GM18526 (cell line): ENCODE data around the gene PLXDC2.

Experiments
- POLR2A ChIP-seq: IDR thresholded peaks from 3 replicates; pipeline ENCODE4 v1.6.1; 2011; ENCODE audit not compliant: insufficient read length; ENCODE audit errors: extremely low read depth

The PLXDC2 gene

DNA sequence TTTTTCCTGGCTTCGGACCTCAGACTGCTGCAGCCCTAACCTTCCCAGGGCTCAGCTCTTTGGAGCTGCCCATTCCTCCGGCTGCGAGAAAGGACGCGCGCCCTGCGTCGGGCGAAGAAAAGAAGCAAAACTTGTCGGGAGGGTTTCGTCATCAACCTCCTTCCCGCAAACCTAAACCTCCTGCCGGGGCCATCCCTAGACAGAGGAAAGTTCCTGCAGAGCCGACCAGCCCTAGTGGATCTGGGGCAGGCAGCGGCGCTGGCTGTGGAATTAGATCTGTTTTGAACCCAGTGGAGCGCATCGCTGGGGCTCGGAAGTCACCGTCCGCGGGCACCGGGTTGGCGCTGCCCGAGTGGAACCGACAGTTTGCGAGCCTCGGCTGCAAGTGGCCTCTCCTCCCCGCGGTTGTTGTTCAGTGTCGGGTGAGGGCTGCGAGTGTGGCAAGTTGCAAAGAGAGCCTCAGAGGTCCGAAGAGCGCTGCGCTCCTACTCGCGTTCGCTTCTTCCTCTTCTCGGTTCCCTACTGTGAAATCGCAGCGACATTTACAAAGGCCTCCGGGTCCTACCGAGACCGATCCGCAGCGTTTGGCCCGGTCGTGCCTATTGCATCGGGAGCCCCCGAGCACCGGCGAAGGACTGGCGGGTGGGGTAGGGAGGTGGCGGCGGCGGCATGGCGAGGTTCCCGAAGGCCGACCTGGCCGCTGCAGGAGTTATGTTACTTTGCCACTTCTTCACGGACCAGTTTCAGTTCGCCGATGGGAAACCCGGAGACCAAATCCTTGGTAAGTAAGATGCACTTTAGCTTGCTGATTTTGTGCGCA, at the start of gene PLXDC2:
PLXDC2 (plus strand) TSS at position 22 of the 820 bp plus-strand sequence.
- TF ChIP-seq POLR2A, result no peak

DNA sequence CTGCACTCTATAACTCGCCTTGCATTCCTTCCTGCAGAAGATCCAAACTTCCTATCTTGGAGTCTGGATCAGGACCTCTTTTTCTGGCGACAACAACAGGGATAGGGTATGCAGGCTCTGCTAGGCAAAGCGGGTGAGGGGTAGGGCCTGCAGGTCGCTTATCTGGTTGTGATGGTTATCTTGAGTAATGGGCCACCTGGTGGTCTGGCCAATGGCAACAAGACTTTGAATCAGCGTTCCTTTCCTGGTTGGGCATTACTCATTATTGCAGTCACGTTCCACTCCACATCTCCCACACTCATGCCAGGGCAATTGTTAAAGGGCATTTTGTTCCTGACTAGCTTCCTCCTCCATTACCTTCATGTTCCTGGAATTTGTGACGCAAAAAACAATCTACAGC, 48.4 kb upstream of the PLXDC2 start:
- no peak for TF ChIP-seq POLR2A

DNA sequence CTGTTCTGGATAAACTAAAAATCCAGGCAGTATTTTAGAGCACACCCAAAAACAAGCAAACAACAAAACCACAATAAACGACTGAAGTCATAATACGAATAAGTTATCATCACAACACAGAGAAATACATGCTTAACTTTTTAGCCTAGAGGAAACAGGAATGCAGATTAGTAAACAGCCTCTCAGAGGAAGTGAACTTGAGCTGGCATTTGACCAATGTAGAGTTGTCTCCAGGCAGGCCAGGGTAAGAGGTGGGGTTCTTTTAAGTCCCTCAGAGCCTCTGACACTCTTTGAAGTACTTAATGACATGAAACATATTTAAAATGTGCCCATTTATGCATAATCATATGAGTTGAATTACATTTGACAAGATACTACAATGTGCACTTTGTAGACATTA, 43.3 kb upstream of the PLXDC2 start:
- no peak for TF ChIP-seq POLR2A

DNA sequence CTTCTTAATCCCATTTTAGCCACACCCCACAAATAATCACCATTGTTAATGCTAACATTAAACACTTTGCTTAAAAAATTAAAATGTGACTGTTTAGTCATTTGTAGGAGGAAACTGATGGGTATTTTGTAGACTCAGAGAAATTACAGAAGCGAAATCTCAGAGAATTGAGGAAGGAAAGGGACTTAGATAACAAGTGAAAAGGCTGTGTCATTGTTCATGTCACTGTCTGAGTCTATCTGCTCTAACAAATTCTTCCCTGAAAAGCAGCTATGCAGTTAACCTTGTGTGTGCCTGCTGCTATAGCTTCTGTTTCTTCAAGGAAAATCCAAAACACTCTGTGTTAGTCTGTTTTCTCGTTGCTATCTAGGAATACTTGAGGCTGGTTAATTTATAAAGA, 40.9 kb upstream of the PLXDC2 start:
- no peak for TF ChIP-seq POLR2A

DNA sequence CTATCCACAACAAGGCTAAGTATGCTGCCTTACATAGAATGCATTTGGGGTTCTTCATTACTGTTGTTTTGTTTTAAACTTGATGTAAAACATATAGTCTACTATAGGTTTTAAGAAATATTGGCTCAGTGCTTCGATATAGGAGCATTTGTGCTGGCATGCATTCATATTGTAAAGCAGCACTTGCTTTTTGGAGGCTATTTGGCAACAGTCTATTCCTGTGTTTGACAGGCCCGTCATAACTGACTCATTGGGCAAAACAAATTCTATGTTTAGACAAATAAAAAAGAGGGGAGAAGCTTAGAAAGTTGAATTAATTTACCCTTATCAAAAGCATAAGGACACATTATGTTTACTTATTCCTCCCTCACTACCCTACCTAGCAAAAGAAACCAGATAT, 38.4 kb upstream of the PLXDC2 start:
- TF ChIP-seq POLR2A, result no peak

DNA sequence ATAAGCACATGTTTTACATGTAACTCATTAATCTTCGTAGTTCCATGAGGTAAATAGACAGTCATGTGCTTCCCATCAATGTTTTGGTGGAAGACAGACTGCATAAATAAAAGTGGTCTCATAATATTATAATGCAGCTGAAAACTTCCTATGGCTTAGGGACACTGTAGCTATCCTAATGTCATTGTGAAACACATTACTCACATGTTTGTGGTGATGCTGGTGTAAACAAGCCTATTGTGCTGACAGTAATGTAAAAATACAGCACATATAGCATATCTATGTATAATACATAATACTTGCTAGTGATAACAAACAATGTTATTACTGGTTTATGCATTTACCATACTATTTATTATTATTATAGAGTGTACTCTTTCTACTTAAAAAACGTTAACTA, 37.2 kb upstream of the PLXDC2 start:
- TF ChIP-seq POLR2A, result no peak

DNA sequence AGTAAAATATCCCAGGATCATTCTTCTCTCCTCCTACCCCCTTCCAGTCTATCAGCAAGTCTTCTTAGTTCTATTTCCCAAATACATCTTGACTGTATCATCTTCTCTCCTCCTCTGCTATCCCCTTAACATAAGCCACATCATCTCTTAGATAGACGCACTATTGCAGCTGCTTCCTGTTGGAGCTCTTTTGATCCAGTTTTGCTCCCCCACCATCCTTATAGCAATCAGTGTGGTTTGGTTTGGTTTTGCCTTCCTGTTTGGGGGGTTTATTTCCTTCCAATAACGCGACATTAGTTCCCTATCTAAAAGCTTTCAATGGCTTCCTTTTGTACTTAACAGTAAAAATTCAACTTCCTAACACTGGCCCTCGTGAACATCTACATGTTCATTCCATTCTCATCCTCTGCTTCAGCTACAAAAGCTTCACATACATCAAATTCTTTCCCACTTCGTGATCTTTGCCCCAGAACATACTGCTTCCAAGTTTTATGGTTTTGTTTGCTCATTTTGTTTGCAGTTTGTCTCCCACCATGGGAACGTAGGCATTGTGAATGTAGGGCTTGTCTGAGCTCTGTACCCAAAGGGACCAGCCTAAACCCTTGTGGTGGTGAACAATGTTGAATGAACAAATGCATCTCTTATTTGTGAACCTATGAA, 33.7 kb upstream of the PLXDC2 start:
- no peak for TF ChIP-seq POLR2A

DNA sequence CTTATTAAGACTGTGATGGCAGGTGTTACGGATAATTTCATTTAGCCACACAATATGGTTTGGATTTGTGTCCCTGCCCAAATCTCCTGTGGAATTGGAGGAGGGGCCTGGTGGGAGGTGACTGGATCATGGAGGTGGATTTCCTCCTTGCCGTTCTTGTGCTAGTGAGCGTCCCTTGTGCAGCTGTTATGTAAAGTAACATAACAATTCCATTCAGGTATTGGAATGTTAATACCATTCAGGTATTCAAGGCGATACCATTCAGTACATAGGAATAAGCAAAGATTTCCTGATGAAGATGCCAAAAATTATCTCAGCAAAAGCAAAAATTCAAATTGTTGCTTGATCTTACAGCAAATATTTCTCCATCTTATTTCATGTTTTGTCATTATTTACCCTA, 32.5 kb upstream of the PLXDC2 start:
- TF ChIP-seq POLR2A, result no peak

DNA sequence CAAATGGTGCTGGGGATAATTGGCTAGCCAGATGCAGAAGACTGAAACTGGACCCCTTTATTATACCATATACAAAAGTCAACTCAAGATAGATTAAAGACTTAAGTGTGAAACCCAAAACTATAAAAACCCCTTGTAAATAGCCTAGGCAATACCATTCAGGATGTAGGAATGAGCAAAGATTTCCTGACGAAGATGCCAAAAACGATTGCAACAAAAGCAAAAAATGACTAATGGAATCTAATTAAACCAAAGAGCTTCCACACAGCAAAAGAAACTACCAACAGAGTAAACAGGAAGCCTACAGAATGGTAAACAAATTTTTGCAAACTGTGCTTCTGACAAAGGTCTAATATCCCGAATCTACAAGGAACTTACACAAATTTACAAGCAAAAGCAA, 30.9 kb upstream of the PLXDC2 start:
- TF ChIP-seq POLR2A, result no peak

DNA sequence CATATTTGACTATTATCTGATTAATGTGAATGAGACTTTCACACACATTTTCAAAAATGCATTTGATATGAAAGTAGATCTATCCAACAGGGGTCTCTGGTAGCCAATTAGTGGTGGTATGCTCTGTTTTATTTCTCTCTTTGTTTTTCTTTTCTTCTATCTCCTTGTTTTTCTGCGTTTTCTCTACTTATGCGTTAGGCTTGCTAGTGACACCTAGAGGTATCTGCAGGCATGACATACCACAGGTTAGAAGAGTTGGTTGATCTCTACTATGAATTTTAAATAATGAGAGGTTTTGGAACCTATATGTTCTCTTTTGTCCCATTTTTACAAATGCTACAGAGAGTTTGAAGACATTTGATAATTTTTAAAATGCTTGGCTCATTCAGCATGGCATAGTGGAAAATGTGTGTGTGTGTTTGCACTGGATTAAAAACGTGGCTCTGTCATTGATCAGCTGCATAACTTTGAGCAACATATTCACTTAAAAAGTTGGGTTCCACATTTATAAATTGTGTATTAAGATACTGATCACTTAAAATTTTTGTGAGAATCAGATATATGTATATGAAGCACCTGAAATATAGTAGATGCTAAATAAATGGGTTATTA, 28.1 kb upstream of the PLXDC2 start:
- TF ChIP-seq POLR2A, result no peak

DNA sequence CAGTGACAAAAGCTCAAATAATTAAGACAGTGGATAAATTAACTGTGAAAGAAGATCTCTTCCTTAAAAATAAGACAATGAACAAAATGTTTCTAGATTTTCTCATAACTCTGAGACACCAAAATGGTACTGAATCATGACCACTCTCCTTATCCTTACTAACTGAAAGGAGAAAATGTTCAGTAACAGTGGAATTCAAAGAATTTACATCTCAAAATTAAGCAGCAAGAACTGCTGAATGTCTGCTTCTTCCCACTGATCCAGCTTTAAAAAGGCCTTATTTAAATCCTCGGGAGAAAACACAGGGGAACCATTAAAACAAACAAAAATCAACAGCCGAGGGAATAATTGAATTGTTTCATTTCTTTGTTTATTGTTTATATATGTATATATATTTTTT, 27.3 kb upstream of the PLXDC2 start:
- TF ChIP-seq POLR2A, result no peak

DNA sequence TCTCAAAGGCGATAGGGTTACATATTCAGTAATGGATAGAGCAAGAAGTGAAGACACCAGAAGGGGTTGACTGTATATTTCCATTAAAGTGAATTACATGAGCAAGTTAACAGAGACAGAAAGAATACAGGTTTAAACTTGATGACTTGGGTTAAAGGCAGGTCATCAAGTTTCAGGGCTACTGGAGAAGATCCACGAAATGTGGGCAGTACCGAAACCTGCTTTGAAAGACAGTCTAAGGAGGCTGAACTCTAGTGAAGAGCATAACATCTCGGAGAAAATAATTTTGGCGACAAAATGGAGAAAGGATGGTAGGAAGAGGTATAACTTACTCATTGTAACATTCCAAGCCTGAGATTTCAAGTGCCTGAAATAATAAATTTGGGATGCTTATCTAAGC, 26.6 kb upstream of the PLXDC2 start:
- no peak for TF ChIP-seq POLR2A

DNA sequence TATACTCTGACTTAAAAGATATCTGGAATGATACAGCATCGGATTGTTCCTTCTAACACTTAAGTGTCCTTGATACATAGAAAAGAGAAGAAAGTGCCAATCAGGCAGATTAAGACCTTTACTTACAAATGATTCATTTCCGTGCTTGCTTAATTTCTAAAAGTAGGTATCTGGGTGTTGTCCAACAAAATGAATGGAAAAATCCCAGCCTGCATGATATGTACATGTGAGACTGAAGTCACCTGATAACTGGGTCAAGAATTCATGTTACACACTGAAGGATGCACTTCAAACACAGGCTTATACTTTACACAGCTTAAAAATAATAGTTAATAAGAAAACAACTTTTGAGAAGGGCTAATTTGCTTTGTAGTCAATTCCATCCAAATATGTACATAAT, 25.2 kb upstream of the PLXDC2 start:
- no peak for TF ChIP-seq POLR2A

DNA sequence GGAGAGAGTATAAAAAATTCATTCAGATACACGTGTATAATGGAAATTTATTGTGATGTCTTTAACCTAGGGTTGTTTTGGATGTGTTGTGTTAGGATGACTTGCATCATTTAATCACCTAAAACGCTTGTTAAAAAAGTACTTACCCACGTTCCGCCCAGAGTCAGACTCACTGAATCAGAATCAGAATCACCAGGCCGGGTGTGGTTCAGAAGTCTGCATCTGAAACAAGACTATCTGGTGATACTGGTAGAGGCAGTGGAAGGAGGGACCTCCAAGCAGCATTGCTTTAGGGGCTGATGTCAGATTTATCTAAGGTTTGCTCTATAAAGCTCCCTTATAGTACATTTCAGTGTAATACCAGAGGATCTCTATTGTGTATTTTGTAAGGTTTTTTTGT, 20.5 kb upstream of the PLXDC2 start:
- no peak for TF ChIP-seq POLR2A

DNA sequence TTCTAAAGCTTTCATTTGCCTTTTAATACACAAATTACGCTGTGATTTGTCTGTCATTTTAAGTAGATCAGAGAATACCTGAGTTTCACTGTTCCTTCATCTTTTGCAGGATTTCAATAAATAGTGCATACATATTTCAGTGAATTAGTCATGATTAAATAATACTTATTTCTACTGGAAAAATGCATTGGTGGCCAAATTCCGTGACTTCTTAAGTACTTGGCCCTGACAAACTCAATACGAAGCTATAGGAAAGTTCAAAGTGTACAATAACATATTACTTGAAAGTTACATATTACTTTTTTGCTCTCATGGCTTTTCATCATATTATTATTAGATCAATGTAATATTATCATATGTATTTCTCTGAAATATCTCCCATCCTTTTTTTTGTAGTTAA, 16.1 kb upstream of the PLXDC2 start:
- TF ChIP-seq POLR2A, result no peak

DNA sequence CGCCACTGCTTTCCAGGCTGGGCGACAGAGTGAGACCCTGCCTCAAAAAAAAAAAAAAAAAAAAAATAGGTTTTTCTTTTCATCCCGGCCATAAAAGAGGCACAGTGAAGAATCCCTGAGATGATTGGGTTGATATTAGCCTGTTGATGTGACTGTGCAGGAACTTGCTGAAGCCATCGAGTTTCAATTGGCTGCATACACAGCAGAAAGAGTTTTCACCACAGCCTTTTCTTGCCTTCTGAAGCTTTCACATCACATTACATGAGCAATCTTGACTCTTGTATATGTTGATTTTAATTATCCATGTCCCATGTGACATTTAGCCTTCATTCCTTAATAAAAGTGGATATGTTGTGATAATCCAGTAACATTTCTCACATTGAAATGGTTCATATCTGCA, 14.9 kb upstream of the PLXDC2 start:
- TF ChIP-seq POLR2A, result no peak
